OCI-LY7 (cell line): ENCODE results near the gene MAGED4B. TPM values are rescaled to one million over a fixed set of nuclear protein-coding genes. Genes with fewer than 3 reads are reported as not detected.
A peak's percentile ranks its signal among the peaks of the same experiment; 100 is the strongest.
"Not testable (repeated sequence)": the region's sequence is repeated elsewhere in the genome, so short reads cannot be mapped to it uniquely, and the experiment has no call there.

Experiments
- Bru-seq: library from RNA; stranded (reverse); fragments of 400-500 nt; gene quantifications from one replicate; lab custom pipeline; 2021; lab: Mats Ljungman, UMichigan
- BruChase-seq, 2 experiments: library from RNA; stranded (reverse); fragments of 400-500 nt; gene quantifications; one replicate each; lab custom pipeline; 2021; lab: Mats Ljungman, UMichigan
- BruUV-seq: library from RNA; stranded (reverse); fragments of 400-500 nt; replicated peaks from 2 replicates; lab custom pipeline; 2021; lab: Mats Ljungman, UMichigan
- CTCF ChIA-PET: fragments of 300-600 bp; sonication (Branson Sonifier 250); formaldehyde crosslinking; loops from one replicate; lab custom pipeline; 2022; ENCODE audit warnings: antibody characterized with exemption; ENCODE audit not compliant: unreplicated experiment; lab: Charles Lee
- POLR2A ChIA-PET: fragments of 300-600 bp; sonication (Branson Sonifier 250); formaldehyde crosslinking; loops from one replicate; lab custom pipeline; 2022; ENCODE audit warnings: antibody characterized with exemption; lab: Charles Lee
- DNase-seq: peaks from one replicate; pipeline ENCODE4 v3.0.0-alpha.2; 2015; ENCODE audit warnings: low spot score
- H2AFZ ChIP-seq: fragments of 200-600 bp; sonication (generic), shearing (Covaris generic); 2 replicates; pipeline ENCODE4 v1.6.1; 2014; ENCODE audit warnings: mild to moderate bottlenecking, antibody characterized with exemption, low read length, moderate library complexity
- H3K27ac ChIP-seq: fragments of 200-600 bp; sonication (generic); 2 replicates; pipeline ENCODE4 v1.5.1; 2014; ENCODE audit warnings: mixed run types, low read depth, mild to moderate bottlenecking, moderate library complexity, low read length, inconsistent platforms; ENCODE audit not compliant: poor library complexity, severe bottlenecking
- H3K36me3 ChIP-seq: fragments of 200-600 bp; sonication (generic); 2 replicates; pipeline ENCODE4 v1.6.1; 2014; ENCODE audit warnings: mild to moderate bottlenecking, antibody characterized with exemption, low read length, moderate library complexity, mixed read lengths; ENCODE audit not compliant: insufficient read depth
- H3K4me1 ChIP-seq: fragments of 200-600 bp; sonication (generic); 2 replicates; pipeline ENCODE4 v1.5.1; 2014; ENCODE audit warnings: mild to moderate bottlenecking, low read length; ENCODE audit not compliant: insufficient read depth, poor library complexity, severe bottlenecking
- H3K4me2 ChIP-seq: fragments of 200-600 bp; sonication (generic); 2 replicates; pipeline ENCODE4 v1.6.1; 2014; ENCODE audit warnings: mild to moderate bottlenecking, low read length
- H3K4me3 ChIP-seq: fragments of 200-600 bp; sonication (generic); 2 replicates; pipeline ENCODE4 v1.5.1; 2014; ENCODE audit warnings: mild to moderate bottlenecking, low read depth, low read length; ENCODE audit not compliant: poor library complexity, severe bottlenecking
- H3K79me2 ChIP-seq: fragments of 200-600 bp; sonication (generic); 2 replicates; pipeline ENCODE4 v1.6.1; 2016; ENCODE audit warnings: low read depth, mild to moderate bottlenecking, low read length, moderate library complexity, mixed read lengths; ENCODE audit not compliant: insufficient read depth
- H3K9me2 ChIP-seq: fragments of 200-600 bp; sonication (generic); 2 replicates; pipeline ENCODE4 v1.6.1; 2016; ENCODE audit warnings: mild to moderate bottlenecking, low read length, mixed read lengths; ENCODE audit not compliant: insufficient read depth
- H3K9me3 ChIP-seq: fragments of 200-600 bp; sonication (generic); 2 replicates; pipeline ENCODE4 v1.6.1; 2014; ENCODE audit warnings: mild to moderate bottlenecking, mixed run types, low read length, mixed read lengths
- H4K20me1 ChIP-seq: fragments of 200-600 bp; sonication (generic); 2 replicates; pipeline ENCODE4 v1.6.1; 2014; ENCODE audit warnings: mild to moderate bottlenecking, antibody characterized with exemption, low read length, moderate library complexity, mixed read lengths; ENCODE audit not compliant: insufficient read depth
- CTCF ChIP-seq: fragments of 200-600 bp; sonication (generic); conservative IDR thresholded peaks from 2 replicates; pipeline ENCODE4 v1.5.1; 2014; ENCODE audit warnings: mild to moderate bottlenecking, antibody characterized with exemption, low read length, moderate library complexity, mixed read lengths
- EZH2phosphoT487 ChIP-seq: fragments of 200-600 bp; sonication (generic); IDR thresholded peaks from 2 replicates; pipeline ENCODE4 v1.6.1; 2018; ENCODE audit warnings: low read depth, borderline replicate concordance, mild to moderate bottlenecking, mixed run types, antibody characterized with exemption, low read length, moderate library complexity, mixed read lengths
- intact Hi-C: fragments of 100-400 bp; cut with micrococcal nuclease; formaldehyde crosslinking; loops from one replicate; pipeline ENCODE4 v1.10.0; 2022; ENCODE audit not compliant: unreplicated experiment
- long read RNA-seq: library from polyadenylated mRNA; stranded (forward); transcript quantifications from one replicate; pipeline ENCODE4 v2.0.0, GENCODE V29; 2022
- total RNA-seq, 2 experiments: library from RNA; depleted of rRNA in 1 of 2; stranded (reverse); fragments of >200 nt in 1 of 2; shearing (Covaris generic) in 1 of 2; gene quantifications; 2 replicates each; pipeline ENCODE4 v1.2.3, GENCODE V29; 2014 to 2022

The MAGED4B gene
- total RNA-seq (2014; rRNA removed; shearing (Covaris generic)) = 9.2 and 12.2 TPM in 2 replicates
- 7.4 and 10.5 TPM in 2 replicates for total RNA-seq (2022)
- Bru-seq, nascent RNA = not detected
- BruChase-seq, experiment 1, labeled RNA remaining after a 6-hour chase = not detected
- BruChase-seq, experiment 2, labeled RNA remaining after a 2-hour chase = percentile 11 among the genes with signal in this experiment
- long read RNA-seq, partial matches to known transcripts = 4 of 20 reads
- long read RNA-seq, other reads (novel, unspliced or antisense) = 12 of 20 reads

- H3K4me2 ChIP-seq, CTCF ChIA-PET, H3K36me3 ChIP-seq, H2AFZ ChIP-seq, H3K4me1 ChIP-seq, intact Hi-C loops, BruUV-seq, POLR2A ChIA-PET, H3K9me2 ChIP-seq, H4K20me1 ChIP-seq, H3K4me3 ChIP-seq, DNase-seq, H3K9me3 ChIP-seq, H3K79me2 ChIP-seq, H3K27ac ChIP-seq: not testable (repeated sequence)
These were observed at the start of gene MAGED4B for GRCh38 chrX:52068666-52069640. Gene MAGED4B, minus strand, starts transcription at chrX:52069183. Its CDS starts 1,011 bp downstream, at chrX:52068172.

GRCh38 chrX:52118262-52118661, 49.3 kb upstream of the MAGED4B start:
- no peaks in the 10 kb centered on the region for H3K9me2 ChIP-seq
- H3K79me2 ChIP-seq = no peaks in the 10 kb centered on the region
- no peak overlapping the region for H3K27ac ChIP-seq
- H3K4me3 ChIP-seq = no peak overlapping the region
- intact Hi-C loops = no loop called here
- H3K9me3 ChIP-seq = no peaks in the 10 kb centered on the region
- H3K4me2 ChIP-seq = no peak overlapping the region
- no peaks in the 10 kb centered on the region for H3K4me1 ChIP-seq
- no peak overlapping the region for H2AFZ ChIP-seq
- H4K20me1 ChIP-seq = no peaks in the 10 kb centered on the region
- ChIA-PET CTCF (no interaction called here), POLR2A (no interaction called here)
- no peak for TF ChIP-seq CTCF
- TF ChIP-seq EZH2phosphoT487 = no peak
- no peaks in the 10 kb centered on the region for H3K36me3 ChIP-seq
- DNase-seq = no peak
- BruUV-seq = no TSS peak

GRCh38 chrX:52082578-52082977, 13.6 kb upstream of the MAGED4B start:
- Histone ChIP-seq H3K27ac (no peak overlapping the region), H3K4me1 (peaks cover 10% of the 10 kb centered on the region), H3K36me3 (no peaks in the 10 kb centered on the region), H3K4me2 (no peak overlapping the region), H3K79me2 (no peaks in the 10 kb centered on the region), H3K9me3 (no peaks in the 10 kb centered on the region), H2AFZ (no peak overlapping the region), H4K20me1 (no peaks in the 10 kb centered on the region), H3K4me3 (no peak overlapping the region), H3K9me2 (no peaks in the 10 kb centered on the region)
- ChIA-PET CTCF (no interaction called here), POLR2A (interaction anchor here (0.5 kb wide), 1 partner anchor 572 kb away, joined by 3 read pairs; no protein-coding TSS in a partner anchor)
- intact Hi-C loops = no loop called here
- TF ChIP-seq CTCF = no peak
- no peak for TF ChIP-seq EZH2phosphoT487
- no peak for DNase-seq
- BruUV-seq = no TSS peak
